Natural killer cell (primary cell): ENCODE data around the gene PIK3C2G. TPM values are rescaled to one million over a fixed set of nuclear protein-coding genes. Genes with fewer than 3 reads are reported as not detected.

Experiments used
- ATAC-seq, 3 donors: fragments of 150-1000 bp in 2 of 3; fragments of 200-7000 bp in 1 of 3; cut with Tn5 transposase; 1 replicate in 1 of 3; 2 replicates in 2 of 3; pipeline ENCODE4 v1.10.0; 2021; ENCODE audit warnings: mild to moderate bottlenecking in 2 of 3, moderate library complexity in 2 of 3
- DNase-seq, 2 donors: peaks; one replicate each; pipeline versions ENCODE4 v3.0.0 to v3.0.0-alpha.2; 2013 to 2021; ENCODE audit warnings: mixed read lengths in 1 of 2
- H3K27ac ChIP-seq: one replicate; pipeline ENCODE4 v1.5.1; 2013; ENCODE audit warnings: mild to moderate bottlenecking, low read length
- H3K27me3 ChIP-seq: one replicate; pipeline ENCODE4 v1.6.1; 2013; ENCODE audit warnings: low read length; ENCODE audit not compliant: control insufficient read depth, insufficient read depth
- H3K36me3 ChIP-seq: one replicate; pipeline ENCODE4 v1.6.1; 2013; ENCODE audit warnings: low read length; ENCODE audit not compliant: control insufficient read depth, insufficient read depth
- H3K4me1 ChIP-seq: one replicate; pipeline ENCODE4 v1.6.1; 2013; ENCODE audit warnings: low read length; ENCODE audit not compliant: control insufficient read depth, insufficient read depth
- H3K4me3 ChIP-seq: one replicate; pipeline ENCODE4 v1.5.1; 2013; ENCODE audit warnings: low read length
- H3K9me3 ChIP-seq: one replicate; pipeline ENCODE4 v1.6.1; 2013; ENCODE audit warnings: low read length; ENCODE audit not compliant: control insufficient read depth, insufficient read depth
- H3K27ac Mint-ChIP-seq, 2 donors: one replicate each; pipeline ENCODE4 v1.8.0; 2022; ENCODE audit warnings: mild to moderate bottlenecking in 2 of 2, mixed read lengths in 2 of 2, moderate library complexity in 1 of 2
- H3K27me3 Mint-ChIP-seq, 2 donors: one replicate each; pipeline ENCODE4 v1.8.0; 2022; ENCODE audit warnings: low read depth in 2 of 2, mixed read lengths in 2 of 2
- H3K36me3 Mint-ChIP-seq: one replicate; pipeline ENCODE4 v1.8.0; 2022; ENCODE audit warnings: mixed read lengths
- H3K4me1 Mint-ChIP-seq, 2 donors: one replicate each; pipeline ENCODE4 v1.8.0; 2022; ENCODE audit warnings: mixed read lengths in 2 of 2
- H3K4me3 Mint-ChIP-seq: one replicate; pipeline ENCODE4 v1.8.0; 2022; ENCODE audit warnings: mild to moderate bottlenecking, moderate library complexity, mixed read lengths
- H3K9me3 Mint-ChIP-seq, 2 donors: one replicate each; pipeline ENCODE4 v1.8.0; 2022; ENCODE audit warnings: mixed read lengths in 2 of 2
- CTCF ChIP-seq: fragments of 200-600 bp; IDR thresholded peaks from one replicate; pipeline ENCODE4 v1.8.0; 2022; ENCODE audit warnings: antibody characterized with exemption
- WGBS: methylation state at CpG from one replicate; pipeline ENCODE4 v1.1.7; 2013; ENCODE audit warnings: missing lambda C conversion rate; ENCODE audit not compliant: insufficient coverage; 5-methylcytosine and 5-hydroxymethylcytosine counted together
- intact Hi-C: fragments of 100-400 bp; cut with micrococcal nuclease; formaldehyde crosslinking; loops from one replicate; pipeline ENCODE4 v1.14.2; 2022
- total RNA-seq, 4 donors: library from RNA; stranded (reverse); fragments of 120-200 nt in 1 of 4; gene quantifications; one replicate each; pipeline versions ENCODE4 v1.2.3 to v1.2.4, GENCODE V29; 2013 to 2022

Gene PIK3C2G
- total RNA-seq, 3 donors from 2014 or later (not counting 1 experiment from before 2014, with no cell fraction given), result not detected

- no peaks in the 10 kb centered on the region for H3K4me1 ChIP-seq
- H3K9me3 ChIP-seq, result no peaks in the 10 kb centered on the region
- intact Hi-C loops, result no loop called here
- DNase-seq, result no peak
- H3K27me3 ChIP-seq, result no peaks in the 10 kb centered on the region
- WGBS, result 83% methylated on average over 1 of the region's 2 CpGs
- Mint-ChIP-seq H3K4me1 (no peaks in the 10 kb centered on the region), H3K27me3 (no peaks in the 10 kb centered on the region), H3K9me3 (peaks cover 7% of the 10 kb centered on the region in 2 donors), H3K4me3 (no peak overlapping the region), H3K27ac (no peak overlapping the region), H3K36me3 (no peaks in the 10 kb centered on the region)
- H3K36me3 ChIP-seq, result no peaks in the 10 kb centered on the region
- no peak overlapping the region for H3K4me3 ChIP-seq
- ATAC-seq, result no peak
- TF ChIP-seq CTCF, result no peak
- H3K27ac ChIP-seq, result no peak overlapping the region
Measured at GRCh38 chr12:18424857-18425256, 163.5 kb downstream of the PIK3C2G start.

- H3K4me1 ChIP-seq, result no peaks in the 10 kb centered on the region
- no peaks in the 10 kb centered on the region for H3K9me3 ChIP-seq
- no peaks in the 10 kb centered on the region for H3K36me3 ChIP-seq
- no peaks in the 10 kb centered on the region for H3K27me3 Mint-ChIP-seq
- no peak overlapping the region for H3K4me3 Mint-ChIP-seq
- H3K27ac Mint-ChIP-seq, result no peak overlapping the region
- no peak overlapping the region for H3K27ac ChIP-seq
- WGBS, result 100% methylated on average over 1 of the region's 3 CpGs
- no peaks in the 10 kb centered on the region for H3K4me1 Mint-ChIP-seq
- TF ChIP-seq CTCF, result no peak
- no peak for ATAC-seq
- H3K36me3 Mint-ChIP-seq, result no peaks in the 10 kb centered on the region
- no peak for DNase-seq
- no peaks in the 10 kb centered on the region for H3K27me3 ChIP-seq
- H3K9me3 Mint-ChIP-seq, result peaks cover 7 to 9% of the 10 kb centered on the region in 2 donors
- intact Hi-C loops, result no loop called here
- H3K4me3 ChIP-seq, result no peak overlapping the region
Measured at GRCh38 chr12:18427520-18427919, 166.2 kb downstream of the PIK3C2G start.

- Mint-ChIP-seq H3K4me3 (no peak overlapping the region), H3K27ac (no peak overlapping the region), H3K27me3 (no peaks in the 10 kb centered on the region), H3K4me1 (no peaks in the 10 kb centered on the region), H3K36me3 (no peaks in the 10 kb centered on the region), H3K9me3 (peaks cover 4 to 7% of the 10 kb centered on the region in 2 donors)
- Histone ChIP-seq H3K36me3 (no peaks in the 10 kb centered on the region), H3K27ac (no peak overlapping the region), H3K4me3 (no peak overlapping the region), H3K9me3 (no peaks in the 10 kb centered on the region), H3K27me3 (no peaks in the 10 kb centered on the region), H3K4me1 (no peaks in the 10 kb centered on the region)
- DNase-seq (no peak), ATAC-seq (no peak)
- no peak for TF ChIP-seq CTCF
- intact Hi-C loops, result no loop called here
- WGBS, result 91% methylated on average over 2 of the region's 2 CpGs
Measured at GRCh38 chr12:18428416-18428815, 167.1 kb downstream of the PIK3C2G start.

- Mint-ChIP-seq H3K36me3 (no peaks in the 10 kb centered on the region), H3K9me3 (peaks cover 4 to 7% of the 10 kb centered on the region in 2 donors), H3K4me1 (no peaks in the 10 kb centered on the region), H3K27ac (no peak overlapping the region), H3K4me3 (no peak overlapping the region), H3K27me3 (no peaks in the 10 kb centered on the region)
- H3K4me1 ChIP-seq, result no peaks in the 10 kb centered on the region
- intact Hi-C loops, result no loop called here
- no peaks in the 10 kb centered on the region for H3K27me3 ChIP-seq
- DNase-seq (no peak), ATAC-seq (no peak)
- H3K36me3 ChIP-seq, result no peaks in the 10 kb centered on the region
- 83% methylated on average over 1 of the region's 1 CpG for WGBS
- no peaks in the 10 kb centered on the region for H3K9me3 ChIP-seq
- no peak overlapping the region for H3K4me3 ChIP-seq
- no peak overlapping the region for H3K27ac ChIP-seq
- TF ChIP-seq CTCF, result no peak
Measured at GRCh38 chr12:18429366-18429765, 168.0 kb downstream of the PIK3C2G start.
